B cell (primary cell): Measurements from ENCODE around the gene NAPSA. TPM values are rescaled to one million over a fixed set of nuclear protein-coding genes. Genes with fewer than 3 reads are reported as not detected.
A peak's percentile ranks its signal among the peaks of the same experiment; 100 is the strongest.

Experiments
- ATAC-seq: fragments of 200-7000 bp; cut with Tn5 transposase; one replicate; pipeline ENCODE4 v1.10.0; 2021; ENCODE audit warnings: low read depth, mild to moderate bottlenecking, moderate number of reproducible peaks, moderate library complexity
- CTCF ChIA-PET: fragments of 350-600 bp; sonication (Branson Sonifier 250); formaldehyde crosslinking; loops from one replicate; lab custom pipeline; 2021; ENCODE audit warnings: antibody characterized with exemption, inconsistent platforms; lab: Charles Lee
- POLR2A ChIA-PET: fragments of 350-600 bp; sonication (Branson Sonifier 250); formaldehyde crosslinking; loops from one replicate; lab custom pipeline; 2021; ENCODE audit warnings: antibody characterized with exemption; lab: Charles Lee
- DNase-seq: peaks from one replicate; pipeline ENCODE4 v3.0.0; 2013
- H2AFZ ChIP-seq: 2 replicates; pipeline ENCODE4 v1.6.1; 2012; ENCODE audit warnings: mild to moderate bottlenecking, low read depth, low read length; ENCODE audit not compliant: insufficient read depth, poor library complexity, severe bottlenecking
- H3K27ac ChIP-seq, 2 donors: 1 replicate in 1 of 2; 2 replicates in 1 of 2; pipeline ENCODE4 v1.5.1; 2012 to 2013; ENCODE audit warnings: low read length in 2 of 2, mild to moderate bottlenecking in 2 of 2, moderate library complexity in 1 of 2
- H3K27me3 ChIP-seq, 4 experiments: fragments of 200-600 bp in 1 of 4; sonication (generic) in 1 of 4; replicated peaks in 1 of 4; 1 replicate in 2 of 4; 2 replicates in 2 of 4; pipeline versions ENCODE4 v1.6.1 to v1.7.0; 2013 to 2016; ENCODE audit warnings: low read length in 3 of 4, mild to moderate bottlenecking in 2 of 4, mixed read lengths in 1 of 4, moderate library complexity in 1 of 4; ENCODE audit not compliant: insufficient read depth in 4 of 4, control insufficient read depth in 3 of 4; ENCODE audit errors: control extremely low read depth in 1 of 4
- H3K36me3 ChIP-seq, 2 experiments: replicated peaks in 1 of 2; 1 replicate in 1 of 2; 2 replicates in 1 of 2; pipeline versions ENCODE4 v1.6.1 to v1.7.1; 2013; ENCODE audit warnings: low read length in 1 of 2; ENCODE audit not compliant: insufficient read depth in 2 of 2, control insufficient read depth in 1 of 2; ENCODE audit errors: control extremely low read depth in 1 of 2, extremely low read depth in 1 of 2
- H3K4me1 ChIP-seq, 2 donors: fragments of 200-600 bp in 1 of 2; sonication (generic) in 1 of 2; 1 replicate in 1 of 2; 2 replicates in 1 of 2; pipeline versions ENCODE4 v1.5.1 to v1.6.1; 2013 to 2017; ENCODE audit warnings: low read length in 2 of 2; ENCODE audit not compliant: control insufficient read depth in 2 of 2, insufficient read depth in 2 of 2
- H3K4me2 ChIP-seq: replicated peaks from 2 replicates; pipeline ENCODE3; 2012; ENCODE audit warnings: mild to moderate bottlenecking, low read depth, low read length; ENCODE audit not compliant: poor library complexity, severe bottlenecking
- H3K4me3 ChIP-seq, 5 experiments: fragments of 200-600 bp in 1 of 5; sonication (generic) in 1 of 5; 1 replicate in 3 of 5; 2 replicates in 2 of 5; pipeline versions ENCODE4 v1.5.1 to v1.7.0; 2011 to 2016; ENCODE audit warnings: low read length in 4 of 5, mild to moderate bottlenecking in 4 of 5, low read depth in 2 of 5, control low read depth in 1 of 5, moderate library complexity in 1 of 5; ENCODE audit not compliant: insufficient read depth in 1 of 5; ENCODE audit errors: control extremely low read depth in 1 of 5, extremely low read depth in 1 of 5
- H3K79me2 ChIP-seq: fragments of 200-600 bp; sonication (generic); one replicate; pipeline ENCODE4 v1.6.0; 2016; ENCODE audit warnings: low read length; ENCODE audit not compliant: control insufficient read depth, insufficient read depth
- H3K9ac ChIP-seq: fragments of 200-600 bp; sonication (generic); 2 replicates; pipeline ENCODE4 v1.6.1; 2017; ENCODE audit warnings: mild to moderate bottlenecking, low read length, moderate library complexity
- H3K9me3 ChIP-seq, 3 donors: one replicate each; pipeline versions ENCODE4 v1.6.1 to v1.7.1; 2013; ENCODE audit warnings: low read length in 2 of 3; ENCODE audit not compliant: control insufficient read depth in 2 of 3, insufficient read depth in 1 of 3; ENCODE audit errors: control extremely low read depth in 1 of 3
- H4K20me1 ChIP-seq: 2 replicates; pipeline ENCODE4 v1.6.0; 2012; ENCODE audit warnings: mild to moderate bottlenecking, low read length; ENCODE audit not compliant: insufficient read depth, control insufficient read depth, poor library complexity, severe bottlenecking
- H3K27ac Mint-ChIP-seq: one replicate; pipeline ENCODE4 v1.8.0; 2021; ENCODE audit warnings: mixed read lengths
- H3K27me3 Mint-ChIP-seq: one replicate; pipeline ENCODE4 v1.8.0; 2021; ENCODE audit warnings: mixed read lengths
- H3K4me1 Mint-ChIP-seq: one replicate; pipeline ENCODE4 v1.8.0; 2021; ENCODE audit warnings: mixed read lengths
- H3K4me3 Mint-ChIP-seq: one replicate; pipeline ENCODE4 v1.8.0; 2021; ENCODE audit warnings: mixed read lengths
- H3K9me3 Mint-ChIP-seq: one replicate; pipeline ENCODE4 v1.8.0; 2022; ENCODE audit warnings: mixed read lengths; ENCODE audit not compliant: insufficient read depth
- CTCF ChIP-seq: fragments of 200-600 bp; IDR thresholded peaks from one replicate; pipeline ENCODE4 v1.8.0; 2022; ENCODE audit warnings: antibody characterized with exemption, mild to moderate bottlenecking
- EZH2 ChIP-seq: IDR thresholded peaks from 2 replicates; pipeline ENCODE4 v1.6.1; 2012; ENCODE audit warnings: borderline replicate concordance, low read depth, mild to moderate bottlenecking, moderate library complexity, low read length; ENCODE audit not compliant: insufficient read depth, poor library complexity, severe bottlenecking
- WGBS: methylation state at CpG from one replicate; pipeline ENCODE4 v1.1.5; 2013; ENCODE audit warnings: missing lambda C conversion rate; ENCODE audit not compliant: insufficient coverage; 5-methylcytosine and 5-hydroxymethylcytosine counted together
- intact Hi-C: fragments of 100-400 bp; cut with micrococcal nuclease; formaldehyde crosslinking; loops from one replicate; pipeline ENCODE4 v1.10.0; 2022
- polyA plus RNA-seq: library from polyadenylated mRNA; depleted of rRNA; stranded (reverse); fragments of >200 nt; gene quantifications from 2 replicates; pipeline ENCODE4 v1.2.3, GENCODE V29; 2012
- total RNA-seq, 2 donors: library from RNA; stranded (reverse); fragments of 120-200 nt in 1 of 2; gene quantifications; 1 replicate in 1 of 2; 2 replicates in 1 of 2; pipeline versions ENCODE4 v1.2.3 to v1.2.4, GENCODE V29; 2013 to 2022

The NAPSA gene
- total and polyA plus RNA-seq, 2 donors (not counting 1 experiment from before 2014, with no cell fraction given), result 4.0 to 4.7 TPM

DNA sequence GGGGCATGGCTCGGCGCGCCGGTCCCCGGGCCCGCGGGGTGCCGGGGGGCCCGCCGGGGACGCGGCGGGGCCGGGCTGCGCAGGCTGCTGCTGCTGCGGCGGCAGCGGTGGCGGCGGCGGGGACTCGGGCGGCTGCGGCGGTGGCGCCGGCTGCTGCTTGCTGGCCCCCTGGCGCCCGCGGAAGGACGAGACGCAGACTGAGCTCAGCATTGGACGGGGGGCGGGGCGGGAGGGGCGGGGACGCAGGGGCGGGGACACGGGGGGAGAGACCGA lies 36.6 kb downstream of the NAPSA start:
- H2AFZ ChIP-seq, result no peak overlapping the region
- ATAC-seq (no peak), DNase-seq (no peak)
- TF ChIP-seq CTCF, result no peak
- no peak for TF ChIP-seq EZH2
- no peak overlapping the region for H3K9ac ChIP-seq
- H3K4me2 ChIP-seq, result peak overlapping the region; percentile 78
- peak overlapping the region; percentile 91 for H3K4me3 Mint-ChIP-seq
- peak overlapping the region; percentile 94 for H3K27ac Mint-ChIP-seq
- H3K36me3 ChIP-seq, result peaks cover 0 to 2% of the 10 kb centered on the region in 2 experiments
- peak overlapping the region in 1 of 5 experiments; percentile 60 for H3K4me3 ChIP-seq
- no peak overlapping the region for H3K27ac ChIP-seq
- ChIA-PET POLR2A (interaction anchor here (0.5 to 7.1 kb wide), 15 partner anchors 16 to 1590 kb away, joined by 3 to 122 read pairs (median 5); partner anchors contain the start of genes JOSD2 and POLD1), CTCF (interaction anchor here (0.6 to 3.9 kb wide), 14 partner anchors 12 to 228 kb away, joined by 3 to 45 read pairs (median 4); partner anchors contain the start of gene JOSD2)
- H3K4me1 ChIP-seq, result peaks cover 56 to 75% of the 10 kb centered on the region in 2 donors
- peaks cover 0 to 9% (median 2%) of the 10 kb centered on the region in 4 experiments for H3K27me3 ChIP-seq
- H3K9me3 ChIP-seq, result peaks cover 0 to 50% (median 0%) of the 10 kb centered on the region in 3 donors
- H3K9me3 Mint-ChIP-seq, result peaks cover 4% of the 10 kb centered on the region
- intact Hi-C loops, result loop anchor here (1.0 to 5.0 kb wide), 5 partner anchors 12 to 1997 kb away; partner anchors contain the start of genes NR1H2 and VRK3
- peaks cover 14% of the 10 kb centered on the region for H3K79me2 ChIP-seq
- peaks cover 56% of the 10 kb centered on the region for H4K20me1 ChIP-seq
- WGBS, result 0% methylated on average over 25 of the region's 40 CpGs
- H3K4me1 Mint-ChIP-seq, result peaks cover 73% of the 10 kb centered on the region
- H3K27me3 Mint-ChIP-seq, result peaks cover 12% of the 10 kb centered on the region

- H3K79me2 ChIP-seq, result peaks cover 14% of the 10 kb centered on the region
- H3K9me3 ChIP-seq, result peaks cover 0 to 48% (median 0%) of the 10 kb centered on the region in 3 donors
- Mint-ChIP-seq H3K27ac (peak overlapping the region; percentile 20), H3K4me3 (peak overlapping the region; percentile 52), H3K27me3 (peaks cover 12% of the 10 kb centered on the region), H3K4me1 (peaks cover 69% of the 10 kb centered on the region), H3K9me3 (peaks cover 4% of the 10 kb centered on the region)
- H3K4me3 ChIP-seq, result peak overlapping the region in 4 of 5 experiments; percentile 41 to 60 (median 54)
- POLR2A ChIA-PET, result interaction anchor here (0.6 to 7.1 kb wide), 13 partner anchors 16 to 1589 kb away, joined by 3 to 122 read pairs (median 5); partner anchors contain the start of genes JOSD2 and POLD1
- no peak overlapping the region for H3K27ac ChIP-seq
- WGBS, result 6% methylated on average over 104 of the region's 104 CpGs
- CTCF ChIA-PET, result interaction anchor here (0.6 to 3.9 kb wide), 10 partner anchors 11 to 183 kb away, joined by 3 to 45 read pairs (median 4); partner anchors contain the start of gene JOSD2
- H3K4me2 ChIP-seq, result peak overlapping the region; percentile 78
- peaks cover 55 to 71% of the 10 kb centered on the region in 2 donors for H3K4me1 ChIP-seq
- peaks cover 0 to 9% (median 2%) of the 10 kb centered on the region in 4 experiments for H3K27me3 ChIP-seq
- DNase-seq (peak; percentile 75), ATAC-seq (no peak)
- H3K36me3 ChIP-seq, result peaks cover 0 to 3% of the 10 kb centered on the region in 2 experiments
- H3K9ac ChIP-seq, result peak overlapping the region; percentile 58
- TF ChIP-seq CTCF (peak; percentile 37), EZH2 (no peak)
- H2AFZ ChIP-seq, result peak overlapping the region; percentile 40
- peaks cover 56% of the 10 kb centered on the region for H4K20me1 ChIP-seq
- intact Hi-C loops, result loop anchor here (2.0 to 5.0 kb wide), 2 partner anchors 304 to 1996 kb away; partner anchors contain the start of gene VRK3
These were observed 37.1 kb downstream of the NAPSA start for GRCh38 chr19:50328224-50328872.
